GM11168 (cell line): ENCODE results near the gene SMDT1.

Experiments
- in situ Hi-C: fragments of 300-500 bp; cut with MboI; formaldehyde crosslinking; loops from one replicate; pipeline ENCODE4 v1.12.0; 2022; ENCODE audit warnings: low sequenced_read_pairs; ENCODE audit not compliant: unreplicated experiment

SMDT1 gene

GRCh38 chr22:42079319-42080251 lies at the start of gene SMDT1:
Gene SMDT1, plus strand, starts transcription at chr22:42079700. Its CDS starts 69 bp downstream, at chr22:42079769.
- in situ Hi-C loops, result loop anchor here (10.0 kb wide), 2 partner anchors 75 to 115 kb away; partner anchors contain the start of gene SEPTIN3

- in situ Hi-C loops, result no loop called here
Observed at GRCh38 chr22:42033263-42034181, 46.0 kb upstream of the SMDT1 start.

- in situ Hi-C loops, result no loop called here
Observed at GRCh38 chr22:42035256-42035655, 44.2 kb upstream of the SMDT1 start.

- in situ Hi-C loops, result no loop called here
Observed at GRCh38 chr22:42039271-42039670, 40.2 kb upstream of the SMDT1 start.

GRCh38 chr22:42041784-42042183 lies 37.7 kb upstream of the SMDT1 start:
- in situ Hi-C loops, result no loop called here

- in situ Hi-C loops, result no loop called here
Observed at GRCh38 chr22:42050641-42051180, 28.8 kb upstream of the SMDT1 start.

GRCh38 chr22:42052765-42053164 lies 26.7 kb upstream of the SMDT1 start:
- in situ Hi-C loops, result no loop called here

GRCh38 chr22:42056757-42057511 lies 22.6 kb upstream of the SMDT1 start:
- in situ Hi-C loops, result no loop called here

GRCh38 chr22:42060489-42060888 lies 19.0 kb upstream of the SMDT1 start:
- in situ Hi-C loops, result no loop called here

GRCh38 chr22:42061041-42061440 lies 18.5 kb upstream of the SMDT1 start:
- in situ Hi-C loops, result no loop called here

- in situ Hi-C loops, result no loop called here
Observed at GRCh38 chr22:42062506-42063170, 16.9 kb upstream of the SMDT1 start.

- in situ Hi-C loops, result no loop called here
Observed at GRCh38 chr22:42064629-42065028, 14.9 kb upstream of the SMDT1 start.

- in situ Hi-C loops, result no loop called here
Observed at GRCh38 chr22:42065438-42066125, 13.9 kb upstream of the SMDT1 start.

GRCh38 chr22:42066126-42066761 lies 13.3 kb upstream of the SMDT1 start:
- in situ Hi-C loops, result no loop called here

- in situ Hi-C loops, result no loop called here
Observed at GRCh38 chr22:42066937-42067336, 12.6 kb upstream of the SMDT1 start.

- in situ Hi-C loops, result no loop called here
Observed at GRCh38 chr22:42067671-42068251, 11.7 kb upstream of the SMDT1 start.

- in situ Hi-C loops, result no loop called here
Observed at GRCh38 chr22:42068291-42068690, 11.2 kb upstream of the SMDT1 start.
